Body of pancreas (tissue), 4 donors: ENCODE measurements around the gene FBXO34. TPM values are rescaled to one million over a fixed set of nuclear protein-coding genes. Genes with fewer than 3 reads are reported as not detected.
A peak's percentile ranks its signal among the peaks of the same experiment; 100 is the strongest.

Experiments
- ATAC-seq: fragments of 150-250 bp; one replicate; pipeline ENCODE4 v1.9.1; 2016
- DNase-seq, 4 donors: peaks; one replicate each; pipeline ENCODE4 v3.0.0-alpha.2; 2019
- H3K27ac ChIP-seq, 4 donors: fragments of 200-600 bp; sonication (generic); 1 replicate in 3 of 4; 2 replicates in 1 of 4; pipeline versions ENCODE4 v1.5.1 to v1.6.1; 2016 to 2019; ENCODE audit warnings: mild to moderate bottlenecking in 1 of 4, mixed read lengths in 1 of 4, moderate library complexity in 1 of 4
- H3K27me3 ChIP-seq, 2 donors: fragments of 200-600 bp; sonication (generic); one replicate each; pipeline ENCODE4 v1.6.0; 2016; ENCODE audit warnings: mild to moderate bottlenecking in 1 of 2
- H3K36me3 ChIP-seq, 2 donors: fragments of 200-600 bp; sonication (generic); replicated peaks in 1 of 2; 2 replicates each; pipeline ENCODE4 v1.5.1; 2016; ENCODE audit warnings: low read depth in 2 of 2; ENCODE audit not compliant: insufficient read depth in 1 of 2
- H3K4me1 ChIP-seq: fragments of 200-600 bp; sonication (generic); one replicate; pipeline ENCODE4 v1.6.0; 2016
- H3K4me3 ChIP-seq, 2 donors: fragments of 200-600 bp; sonication (generic); 1 replicate in 1 of 2; 2 replicates in 1 of 2; pipeline ENCODE4 v1.5.1; 2016 to 2019
- H3K9me3 ChIP-seq, 3 donors: fragments of 200-600 bp; sonication (generic); 1 replicate in 2 of 3; 2 replicates in 1 of 3; pipeline ENCODE4 v1.5.1; 2016
- CTCF ChIP-seq, 7 experiments: fragments of 450-650 bp in 4 of 7; fragments of 200-600 bp in 3 of 7; sonication (generic) in 3 of 7; IDR thresholded peaks; one replicate each; pipeline ENCODE4 v1.5.1; 2016 to 2019; ENCODE audit warnings: antibody characterized with exemption in 7 of 7
- POLR2A ChIP-seq, 3 donors: fragments of 450-650 bp; IDR thresholded peaks; one replicate each; pipeline ENCODE4 v1.6.1; 2016; ENCODE audit warnings: antibody characterized with exemption in 3 of 3, mild to moderate bottlenecking in 2 of 3
- WGBS, 2 donors: methylation state at CpG; one replicate each; pipeline ENCODE4 v1.1.5; 2017; 5-methylcytosine and 5-hydroxymethylcytosine counted together
- intact Hi-C: fragments of 100-400 bp; cut with DNase I; formaldehyde crosslinking; loops from one replicate; pipeline ENCODE4 v1.15.1; 2023
- total RNA-seq, 2 donors: library from RNA; depleted of rRNA; stranded (reverse); fragments of >200 nt; gene quantifications; one replicate each; pipeline ENCODE4 v1.1.0, GENCODE V29; 2016

FBXO34 gene
- total RNA-seq, 2 donors from 2014 or later = 14.2 to 17.4 TPM

DNA sequence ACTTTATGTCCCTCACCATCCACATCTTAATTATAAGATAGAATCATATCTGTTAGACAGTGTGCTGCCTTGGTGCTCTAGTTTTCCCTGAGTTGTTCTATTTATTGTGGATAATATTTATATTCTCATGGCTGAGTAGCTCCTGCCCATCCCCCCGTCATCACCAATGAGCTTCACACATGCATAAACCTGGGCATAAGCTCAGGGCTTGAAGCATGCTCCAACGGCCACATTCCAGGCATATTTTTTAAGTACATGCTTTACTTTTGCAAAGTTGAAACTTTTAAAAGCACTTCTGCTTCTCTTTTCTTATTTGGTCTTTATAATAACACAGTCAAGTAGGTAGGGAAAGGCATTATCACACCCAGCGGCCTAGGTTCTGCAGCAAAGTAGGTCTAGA, 3.4 kb upstream of the FBXO34 start:
- TF ChIP-seq POLR2A (IDR thresholded peaks at IDR 0.05) (no peak), CTCF (IDR thresholded peaks at IDR 0.05) (no peak)
- Histone ChIP-seq H3K9me3 (no peaks in the 10 kb centered on the region), H3K36me3 (no peaks in the 10 kb centered on the region), H3K27me3 (no peaks in the 10 kb centered on the region), H3K4me3 (no peak overlapping the region), H3K4me1 (peaks cover 6% of the 10 kb centered on the region), H3K27ac (no peak overlapping the region)
- peak in 3 of 4 donors; percentile 10 to 28 (median 15) for DNase-seq
- 59 to 63% methylated on average over 3 of the region's 3 CpGs for WGBS, 2 donors
- intact Hi-C loops = loop anchor here (10.0 kb wide), 1 partner anchor 87 kb away; no protein-coding TSS in a partner anchor
- ATAC-seq = no peak

GRCh38 chr14:55271572-55272298, 514 bp downstream of the FBXO34 start:
- 0 to 1% methylated on average over 19 to 49 of the region's 80 CpGs for WGBS, 2 donors
- ATAC-seq = peak; percentile 49
- peak; percentile 66 to 81 (median 72) for DNase-seq
- Histone ChIP-seq H3K27ac (peak overlapping the region; percentile 93 to 97 (median 96)), H3K9me3 (no peaks in the 10 kb centered on the region), H3K36me3 (no peaks in the 10 kb centered on the region), H3K4me1 (peaks cover 41% of the 10 kb centered on the region), H3K27me3 (no peaks in the 10 kb centered on the region), H3K4me3 (peak overlapping the region; percentile 85 to 86)
- TF ChIP-seq CTCF (IDR thresholded peaks at IDR 0.05) (peak in 2 of 7 experiments; percentile 5 to 14), POLR2A (IDR thresholded peaks at IDR 0.05) (peak; percentile 33 to 68 (median 56))
- intact Hi-C loops = no loop called here

DNA sequence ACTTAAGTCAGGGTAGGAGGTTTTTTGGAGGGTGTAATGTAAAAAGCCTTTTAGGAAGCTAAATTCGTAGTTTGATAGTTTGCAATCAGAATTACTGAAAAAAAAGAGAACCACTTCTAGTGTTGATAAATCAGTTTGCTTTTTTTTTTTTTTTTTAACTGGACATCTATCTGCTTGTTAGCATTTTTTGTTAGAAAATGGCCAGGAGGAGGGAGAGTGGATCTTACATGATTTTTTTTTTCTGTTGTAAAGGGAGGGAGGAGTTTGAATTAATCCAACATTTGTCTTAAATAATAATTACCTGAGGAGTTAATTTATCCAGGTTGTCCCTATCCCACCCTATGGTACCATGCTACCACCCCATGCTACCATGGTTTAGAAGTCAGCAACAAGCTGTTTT, 1.2 kb downstream of the FBXO34 start:
- Histone ChIP-seq H3K27me3 (no peaks in the 10 kb centered on the region), H3K4me1 (peaks cover 48% of the 10 kb centered on the region), H3K27ac (peak overlapping the region; percentile 93 to 97 (median 96)), H3K9me3 (no peaks in the 10 kb centered on the region), H3K36me3 (no peaks in the 10 kb centered on the region), H3K4me3 (peak overlapping the region in 1 of 2 donors; percentile 85)
- ATAC-seq (no peak), DNase-seq (no peak)
- intact Hi-C loops = no loop called here
- 0% methylated on average over 1 of the region's 1 CpG for WGBS, 2 donors
- TF ChIP-seq POLR2A (IDR thresholded peaks at IDR 0.05) = no peak
- no peak for TF ChIP-seq CTCF (IDR thresholded peaks at IDR 0.05)

- Histone ChIP-seq H3K36me3 (no peaks in the 10 kb centered on the region), H3K27me3 (no peaks in the 10 kb centered on the region), H3K4me3 (no peak overlapping the region), H3K27ac (peak overlapping the region in 3 of 4 donors; percentile 95 to 97 (median 96)), H3K4me1 (peaks cover 53% of the 10 kb centered on the region), H3K9me3 (no peaks in the 10 kb centered on the region)
- ATAC-seq (no peak), DNase-seq (no peak)
- intact Hi-C loops = no loop called here
- WGBS, 2 donors = 11 to 20% methylated on average over 2 of the region's 2 CpGs
- TF ChIP-seq CTCF (IDR thresholded peaks at IDR 0.05) (no peak), POLR2A (IDR thresholded peaks at IDR 0.05) (no peak)
These were observed 1.7 kb downstream of the FBXO34 start for GRCh38 chr14:55272922-55273321.

DNA sequence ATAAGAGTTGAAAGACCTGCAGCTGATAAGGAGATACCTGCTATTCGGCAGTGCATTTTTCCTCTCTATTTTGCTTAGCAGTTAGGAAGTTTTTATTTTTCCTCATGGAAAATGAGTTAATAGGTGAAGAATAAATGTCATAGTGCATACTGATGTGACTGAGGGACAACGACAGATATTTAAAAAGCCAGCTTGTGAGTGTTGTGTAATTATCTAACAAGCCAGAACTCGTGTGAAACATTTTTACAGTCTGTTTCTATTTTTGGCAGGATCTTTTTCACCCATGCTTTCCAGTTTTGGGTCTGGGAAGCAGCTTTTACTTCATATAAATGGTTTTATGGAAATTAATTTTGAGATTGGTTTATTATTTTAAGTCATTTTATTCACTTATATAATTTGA, 2.9 kb downstream of the FBXO34 start:
- H3K27ac ChIP-seq = peak overlapping the region in 3 of 4 donors; percentile 95 to 97 (median 96)
- peaks cover 64% of the 10 kb centered on the region for H3K4me1 ChIP-seq
- intact Hi-C loops = no loop called here
- DNase-seq (no peak), ATAC-seq (no peak)
- no peaks in the 10 kb centered on the region for H3K36me3 ChIP-seq
- 15 to 22% methylated on average over 3 of the region's 3 CpGs for WGBS, 2 donors
- H3K9me3 ChIP-seq = no peaks in the 10 kb centered on the region
- H3K27me3 ChIP-seq = no peaks in the 10 kb centered on the region
- no peak overlapping the region for H3K4me3 ChIP-seq
- no peak for TF ChIP-seq POLR2A (IDR thresholded peaks at IDR 0.05)
- no peak for TF ChIP-seq CTCF (IDR thresholded peaks at IDR 0.05)
